C4-2B (cell line): ENCODE data around the gene KCNN4.

ENCODE experiments used
- CTCF ChIP-seq: fragments of 450-650 bp; conservative IDR thresholded peaks from 2 replicates; pipeline ENCODE4 v1.5.1; 2017; ENCODE audit warnings: mild to moderate bottlenecking
- ZFX ChIP-seq: fragments of 450-650 bp; IDR thresholded peaks from 2 replicates; pipeline ENCODE4 v1.6.1; 2017

GRCh38 chr19:43782311-43782660 is 1.5 kb upstream of the KCNN4 start:
- TF ChIP-seq CTCF (no peak), ZFX (no peak)
